GM12873 (cell line): ENCODE measurements around the gene C17orf113.

Source experiments
- CTCF ChIP-seq: IDR thresholded peaks from 2 replicates; pipeline ENCODE4 v1.5.1; 2012; ENCODE audit warnings: low read depth, mild to moderate bottlenecking, moderate library complexity, low read length, control low read depth; ENCODE audit not compliant: insufficient read depth; ENCODE audit errors: missing control alignments

The C17orf113 gene

GRCh38 chr17:42038221-42038973 lies 12.0 kb downstream of the C17orf113 start:
- TF ChIP-seq CTCF: no peak

DNA sequence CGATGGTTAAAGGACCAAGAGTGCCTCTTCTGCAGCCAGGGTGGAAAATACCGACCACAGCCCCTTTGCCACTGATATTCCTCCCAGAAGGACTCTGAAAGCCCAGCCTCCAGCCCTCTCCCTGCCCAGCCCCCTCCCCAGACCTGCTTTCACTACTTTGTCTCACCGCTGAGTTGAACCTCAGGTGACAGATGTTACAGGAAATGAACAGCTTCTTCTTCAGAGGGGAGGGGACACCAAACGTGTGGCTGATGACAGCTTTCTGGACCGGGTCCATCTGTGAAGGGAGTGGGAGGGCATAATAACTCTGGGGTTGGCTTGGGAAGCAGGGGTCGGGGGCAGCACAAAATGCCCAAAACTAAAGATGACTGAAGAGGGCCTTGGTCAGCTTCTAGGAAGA lies 16.3 kb downstream of the C17orf113 start:
- no peak for TF ChIP-seq CTCF

GRCh38 chr17:42031584-42031983 lies 18.8 kb downstream of the C17orf113 start:
- no peak for TF ChIP-seq CTCF

GRCh38 chr17:42028791-42029127 lies 21.6 kb downstream of the C17orf113 start:
- no peak for TF ChIP-seq CTCF

DNA sequence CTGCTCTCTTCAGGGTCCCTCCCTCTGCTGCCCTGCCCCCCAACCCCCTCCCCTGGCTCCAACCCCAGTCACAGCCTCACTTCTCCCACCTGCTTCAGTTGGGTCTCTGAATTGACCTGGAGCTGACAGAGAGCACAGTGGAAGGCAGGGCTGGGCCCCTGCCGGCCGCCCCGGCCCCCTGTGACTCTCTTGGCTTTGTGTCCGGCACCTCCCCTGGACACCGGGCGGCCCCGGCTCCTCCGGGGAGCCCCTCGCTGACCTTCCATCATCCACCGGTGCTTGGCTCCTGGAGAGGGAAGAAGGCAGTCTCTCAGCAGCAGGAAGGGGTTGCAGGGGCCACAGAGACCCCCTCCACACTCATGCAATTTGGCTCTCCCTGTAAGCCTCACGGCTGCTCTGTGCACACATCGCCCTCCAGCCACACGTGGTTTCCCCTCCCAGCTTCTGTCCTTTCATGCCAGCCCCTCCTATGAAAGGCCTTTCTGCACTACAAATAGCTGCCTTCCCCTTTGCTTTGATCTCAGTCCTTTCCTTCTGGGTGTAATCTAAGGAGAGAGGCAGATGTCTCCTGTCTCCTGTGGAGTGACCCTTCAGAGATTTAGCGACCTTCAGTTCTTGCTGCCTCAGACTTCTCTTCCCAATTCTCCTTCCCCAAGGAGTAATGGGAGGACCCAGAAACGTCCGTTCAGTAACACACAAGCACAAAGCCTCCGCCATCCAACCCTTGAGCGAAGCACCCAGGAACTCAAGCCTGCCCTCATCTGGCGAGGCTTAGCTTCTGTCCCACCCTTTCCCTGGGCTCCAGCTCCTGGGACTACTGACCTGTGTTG lies 22.2 kb downstream of the C17orf113 start:
- TF ChIP-seq CTCF: peak; percentile 35

- no peak for TF ChIP-seq CTCF
These were observed 22.9 kb downstream of the C17orf113 start for GRCh38 chr17:42027590-42027889.

- no peak for TF ChIP-seq CTCF
These were observed 23.4 kb downstream of the C17orf113 start for GRCh38 chr17:42026857-42027589.
